Transverse colon (tissue), 4 donors: ENCODE results near the gene MMP2.

ENCODE experiments used
- POLR2A ChIP-seq: fragments of 450-650 bp; IDR thresholded peaks from one replicate; pipeline ENCODE4 v1.6.1; 2016; ENCODE audit warnings: antibody characterized with exemption, mild to moderate bottlenecking, moderate library complexity
- POLR2AphosphoS5 ChIP-seq, 3 donors: sonication (generic); formaldehyde crosslinking; IDR thresholded peaks; one replicate each; pipeline ENCODE4 v1.6.1; 2016; ENCODE audit warnings: antibody characterized with exemption in 3 of 3
- TF ChIP-seq, protein P1 (sequence below), 5 experiments: fragments of 200-600 bp in 3 of 5; fragments of 450-650 bp in 2 of 5; sonication (generic) in 3 of 5; IDR thresholded peaks; 1 replicate in 2 of 5; 2 replicates in 3 of 5; pipeline ENCODE4 v1.5.1; 2016 to 2017; ENCODE audit warnings: antibody characterized with exemption in 5 of 5, inconsistent platforms in 3 of 5, mild to moderate bottlenecking in 2 of 5, moderate library complexity in 1 of 5

DNA sequence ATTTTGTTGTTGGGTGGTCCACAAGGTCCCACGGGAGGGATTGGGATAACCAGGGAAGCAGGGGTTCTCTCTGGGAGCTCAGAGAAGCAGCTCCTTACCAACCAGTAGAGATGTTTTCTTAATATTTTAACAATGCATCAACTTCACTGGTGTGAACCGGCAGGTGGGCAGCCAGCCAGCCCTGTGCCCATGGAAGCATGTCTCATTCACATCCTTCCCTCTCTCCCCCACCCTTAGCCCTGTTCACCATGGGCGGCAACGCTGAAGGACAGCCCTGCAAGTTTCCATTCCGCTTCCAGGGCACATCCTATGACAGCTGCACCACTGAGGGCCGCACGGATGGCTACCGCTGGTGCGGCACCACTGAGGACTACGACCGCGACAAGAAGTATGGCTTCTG is 9.3 kb downstream of the MMP2 start:
- TF ChIP-seq POLR2AphosphoS5 (IDR thresholded peaks at IDR 0.05) (no peak), POLR2A (no peak)
- TF ChIP-seq, protein P1, sequence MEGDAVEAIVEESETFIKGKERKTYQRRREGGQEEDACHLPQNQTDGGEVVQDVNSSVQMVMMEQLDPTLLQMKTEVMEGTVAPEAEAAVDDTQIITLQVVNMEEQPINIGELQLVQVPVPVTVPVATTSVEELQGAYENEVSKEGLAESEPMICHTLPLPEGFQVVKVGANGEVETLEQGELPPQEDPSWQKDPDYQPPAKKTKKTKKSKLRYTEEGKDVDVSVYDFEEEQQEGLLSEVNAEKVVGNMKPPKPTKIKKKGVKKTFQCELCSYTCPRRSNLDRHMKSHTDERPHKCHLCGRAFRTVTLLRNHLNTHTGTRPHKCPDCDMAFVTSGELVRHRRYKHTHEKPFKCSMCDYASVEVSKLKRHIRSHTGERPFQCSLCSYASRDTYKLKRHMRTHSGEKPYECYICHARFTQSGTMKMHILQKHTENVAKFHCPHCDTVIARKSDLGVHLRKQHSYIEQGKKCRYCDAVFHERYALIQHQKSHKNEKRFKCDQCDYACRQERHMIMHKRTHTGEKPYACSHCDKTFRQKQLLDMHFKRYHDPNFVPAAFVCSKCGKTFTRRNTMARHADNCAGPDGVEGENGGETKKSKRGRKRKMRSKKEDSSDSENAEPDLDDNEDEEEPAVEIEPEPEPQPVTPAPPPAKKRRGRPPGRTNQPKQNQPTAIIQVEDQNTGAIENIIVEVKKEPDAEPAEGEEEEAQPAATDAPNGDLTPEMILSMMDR (IDR thresholded peaks at IDR 0.05), result no peak
